Stimulated activated CD4-positive, alpha-beta T cell treated with anti-CD3 and anti-CD28 coated beads, Interleukin-4, amount 100 ng/mL, for 48 hours (primary cell): ENCODE results near the gene PPFIBP2.

Experiments used
- DNase-seq, 2 donors: peaks; one replicate each; pipeline ENCODE4 v3.0.0-alpha.2; 2020; ENCODE audit warnings: low read depth in 2 of 2

Gene PPFIBP2

GRCh38 chr11:7696424-7696823 lies 182.6 kb downstream of the PPFIBP2 start:
- DNase-seq = no peak
